ENCODE data around the gene RB1. TPM values are rescaled to one million over a fixed set of nuclear protein-coding genes. Genes with fewer than 3 reads are reported as not detected.

The RB1 gene
- total and polyA plus RNA-seq, 2 experiments from 2014 or later = 19.5 to 22.3 TPM

DNA sequence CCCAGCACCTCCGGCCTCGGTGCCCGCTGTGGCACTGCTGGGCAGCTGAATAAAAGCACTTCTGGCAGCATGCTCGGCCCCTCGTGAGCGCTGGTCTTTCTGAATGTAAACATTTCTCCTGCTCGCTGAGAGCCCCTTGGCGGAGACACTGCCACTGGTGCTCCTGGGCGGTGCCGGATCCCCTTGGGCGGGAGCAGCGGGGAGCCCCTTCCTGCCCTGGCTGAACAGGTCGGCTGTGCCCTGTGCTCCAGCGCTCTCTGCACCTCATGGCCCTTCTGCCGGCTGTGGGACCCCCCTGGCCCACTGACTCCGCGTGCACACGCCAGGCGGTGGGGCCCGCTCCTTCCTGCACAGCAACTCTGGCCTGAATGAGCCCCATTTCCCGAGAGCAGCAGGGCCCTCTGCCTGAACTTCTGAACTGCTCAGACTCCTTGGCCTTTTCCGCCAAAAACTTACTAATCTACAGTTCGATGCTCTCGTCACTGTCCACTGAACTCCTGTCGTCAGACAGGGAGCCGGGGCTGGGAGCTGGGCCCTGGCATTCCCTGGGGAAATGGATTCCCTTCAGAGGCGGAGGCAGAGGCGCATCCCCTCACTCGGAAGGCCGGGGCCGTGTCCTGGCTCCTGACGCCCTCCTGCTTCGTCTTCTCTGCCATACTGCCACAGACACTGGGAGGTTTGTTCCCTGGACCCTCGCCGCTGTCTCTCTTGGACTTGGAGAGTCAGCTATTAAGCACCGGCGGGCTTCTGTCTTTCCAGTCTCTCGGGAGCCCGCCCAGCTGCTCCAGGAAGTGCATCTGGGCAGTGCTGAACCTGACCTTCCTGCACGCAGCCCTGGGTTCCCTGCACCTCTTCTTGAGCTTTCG, 14.2 kb downstream of the RB1 start:
- Histone ChIP-seq H3K36me3 (ENCODE audit: insufficient read depth) (peaks cover 6% of the 10 kb centered on the region; the same call in 1 of the 2 replicates), H3K79me2 (replicated peaks; ENCODE audit: insufficient read depth) (peaks cover 11% of the 10 kb centered on the region; the same call in 1 of the 2 replicates), H3K27me3 (ENCODE audit: insufficient read depth) (no peaks in the 10 kb centered on the region), H3K4me3 (no peak overlapping the region), H3F3A (replicated peaks; ENCODE audit: low read depth) (no peaks in the 10 kb centered on the region), H3K4me1 (ENCODE audit: insufficient read depth) (no peaks in the 10 kb centered on the region), H3K9me2 (ENCODE audit: insufficient read depth) (no peaks in the 10 kb centered on the region), H4K20me1 (replicated peaks; ENCODE audit: insufficient read depth) (0 out of 2 replicates have a peak, but pooled peaks cover 3% of the 10 kb centered on the region), H2AFZ (no peak overlapping the region), H3K4me2 (no peak overlapping the region), H3K27ac (ENCODE audit: low read depth) (no peak overlapping the region)
- DNase-seq (ENCODE audit: low spot score) = no peak
- H3K9me3 Mint-ChIP-seq = peaks cover 27% of the 10 kb centered on the region
- no peak overlapping the region for H3K27ac Mint-ChIP-seq
- H3K4me1 Mint-ChIP-seq = no peaks in the 10 kb centered on the region; the same call in 2 of the 3 replicates
- TF ChIP-seq EZH2phosphoT487 (IDR thresholded peaks at IDR 0.05; ENCODE audit: unreplicated experiment) (no peak), CREB1 (CRISPR knock-in tag; IDR thresholded peaks at IDR 0.05; ENCODE audit: low read depth) (no peak), ZNF114 (CRISPR knock-in tag; IDR thresholded peaks at IDR 0.05) (no peak), POLR2AphosphoS5 (IDR thresholded peaks at IDR 0.05; ENCODE audit: low read depth) (no peak), STAT1 (IDR thresholded peaks at IDR 0.05; ENCODE audit: unreplicated experiment) (no peak)
- TF ChIP-seq, protein P1, sequence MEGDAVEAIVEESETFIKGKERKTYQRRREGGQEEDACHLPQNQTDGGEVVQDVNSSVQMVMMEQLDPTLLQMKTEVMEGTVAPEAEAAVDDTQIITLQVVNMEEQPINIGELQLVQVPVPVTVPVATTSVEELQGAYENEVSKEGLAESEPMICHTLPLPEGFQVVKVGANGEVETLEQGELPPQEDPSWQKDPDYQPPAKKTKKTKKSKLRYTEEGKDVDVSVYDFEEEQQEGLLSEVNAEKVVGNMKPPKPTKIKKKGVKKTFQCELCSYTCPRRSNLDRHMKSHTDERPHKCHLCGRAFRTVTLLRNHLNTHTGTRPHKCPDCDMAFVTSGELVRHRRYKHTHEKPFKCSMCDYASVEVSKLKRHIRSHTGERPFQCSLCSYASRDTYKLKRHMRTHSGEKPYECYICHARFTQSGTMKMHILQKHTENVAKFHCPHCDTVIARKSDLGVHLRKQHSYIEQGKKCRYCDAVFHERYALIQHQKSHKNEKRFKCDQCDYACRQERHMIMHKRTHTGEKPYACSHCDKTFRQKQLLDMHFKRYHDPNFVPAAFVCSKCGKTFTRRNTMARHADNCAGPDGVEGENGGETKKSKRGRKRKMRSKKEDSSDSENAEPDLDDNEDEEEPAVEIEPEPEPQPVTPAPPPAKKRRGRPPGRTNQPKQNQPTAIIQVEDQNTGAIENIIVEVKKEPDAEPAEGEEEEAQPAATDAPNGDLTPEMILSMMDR (conservative IDR thresholded peaks at IDR 0.05; ENCODE audit: low read depth in 2 of 2) = no peak
- TF ChIP-seq, protein P2, sequence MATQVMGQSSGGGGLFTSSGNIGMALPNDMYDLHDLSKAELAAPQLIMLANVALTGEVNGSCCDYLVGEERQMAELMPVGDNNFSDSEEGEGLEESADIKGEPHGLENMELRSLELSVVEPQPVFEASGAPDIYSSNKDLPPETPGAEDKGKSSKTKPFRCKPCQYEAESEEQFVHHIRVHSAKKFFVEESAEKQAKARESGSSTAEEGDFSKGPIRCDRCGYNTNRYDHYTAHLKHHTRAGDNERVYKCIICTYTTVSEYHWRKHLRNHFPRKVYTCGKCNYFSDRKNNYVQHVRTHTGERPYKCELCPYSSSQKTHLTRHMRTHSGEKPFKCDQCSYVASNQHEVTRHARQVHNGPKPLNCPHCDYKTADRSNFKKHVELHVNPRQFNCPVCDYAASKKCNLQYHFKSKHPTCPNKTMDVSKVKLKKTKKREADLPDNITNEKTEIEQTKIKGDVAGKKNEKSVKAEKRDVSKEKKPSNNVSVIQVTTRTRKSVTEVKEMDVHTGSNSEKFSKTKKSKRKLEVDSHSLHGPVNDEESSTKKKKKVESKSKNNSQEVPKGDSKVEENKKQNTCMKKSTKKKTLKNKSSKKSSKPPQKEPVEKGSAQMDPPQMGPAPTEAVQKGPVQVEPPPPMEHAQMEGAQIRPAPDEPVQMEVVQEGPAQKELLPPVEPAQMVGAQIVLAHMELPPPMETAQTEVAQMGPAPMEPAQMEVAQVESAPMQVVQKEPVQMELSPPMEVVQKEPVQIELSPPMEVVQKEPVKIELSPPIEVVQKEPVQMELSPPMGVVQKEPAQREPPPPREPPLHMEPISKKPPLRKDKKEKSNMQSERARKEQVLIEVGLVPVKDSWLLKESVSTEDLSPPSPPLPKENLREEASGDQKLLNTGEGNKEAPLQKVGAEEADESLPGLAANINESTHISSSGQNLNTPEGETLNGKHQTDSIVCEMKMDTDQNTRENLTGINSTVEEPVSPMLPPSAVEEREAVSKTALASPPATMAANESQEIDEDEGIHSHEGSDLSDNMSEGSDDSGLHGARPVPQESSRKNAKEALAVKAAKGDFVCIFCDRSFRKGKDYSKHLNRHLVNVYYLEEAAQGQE (IDR thresholded peaks at IDR 0.05; ENCODE audit: unreplicated experiment) = no peak
- TF ChIP-seq, protein P3, sequence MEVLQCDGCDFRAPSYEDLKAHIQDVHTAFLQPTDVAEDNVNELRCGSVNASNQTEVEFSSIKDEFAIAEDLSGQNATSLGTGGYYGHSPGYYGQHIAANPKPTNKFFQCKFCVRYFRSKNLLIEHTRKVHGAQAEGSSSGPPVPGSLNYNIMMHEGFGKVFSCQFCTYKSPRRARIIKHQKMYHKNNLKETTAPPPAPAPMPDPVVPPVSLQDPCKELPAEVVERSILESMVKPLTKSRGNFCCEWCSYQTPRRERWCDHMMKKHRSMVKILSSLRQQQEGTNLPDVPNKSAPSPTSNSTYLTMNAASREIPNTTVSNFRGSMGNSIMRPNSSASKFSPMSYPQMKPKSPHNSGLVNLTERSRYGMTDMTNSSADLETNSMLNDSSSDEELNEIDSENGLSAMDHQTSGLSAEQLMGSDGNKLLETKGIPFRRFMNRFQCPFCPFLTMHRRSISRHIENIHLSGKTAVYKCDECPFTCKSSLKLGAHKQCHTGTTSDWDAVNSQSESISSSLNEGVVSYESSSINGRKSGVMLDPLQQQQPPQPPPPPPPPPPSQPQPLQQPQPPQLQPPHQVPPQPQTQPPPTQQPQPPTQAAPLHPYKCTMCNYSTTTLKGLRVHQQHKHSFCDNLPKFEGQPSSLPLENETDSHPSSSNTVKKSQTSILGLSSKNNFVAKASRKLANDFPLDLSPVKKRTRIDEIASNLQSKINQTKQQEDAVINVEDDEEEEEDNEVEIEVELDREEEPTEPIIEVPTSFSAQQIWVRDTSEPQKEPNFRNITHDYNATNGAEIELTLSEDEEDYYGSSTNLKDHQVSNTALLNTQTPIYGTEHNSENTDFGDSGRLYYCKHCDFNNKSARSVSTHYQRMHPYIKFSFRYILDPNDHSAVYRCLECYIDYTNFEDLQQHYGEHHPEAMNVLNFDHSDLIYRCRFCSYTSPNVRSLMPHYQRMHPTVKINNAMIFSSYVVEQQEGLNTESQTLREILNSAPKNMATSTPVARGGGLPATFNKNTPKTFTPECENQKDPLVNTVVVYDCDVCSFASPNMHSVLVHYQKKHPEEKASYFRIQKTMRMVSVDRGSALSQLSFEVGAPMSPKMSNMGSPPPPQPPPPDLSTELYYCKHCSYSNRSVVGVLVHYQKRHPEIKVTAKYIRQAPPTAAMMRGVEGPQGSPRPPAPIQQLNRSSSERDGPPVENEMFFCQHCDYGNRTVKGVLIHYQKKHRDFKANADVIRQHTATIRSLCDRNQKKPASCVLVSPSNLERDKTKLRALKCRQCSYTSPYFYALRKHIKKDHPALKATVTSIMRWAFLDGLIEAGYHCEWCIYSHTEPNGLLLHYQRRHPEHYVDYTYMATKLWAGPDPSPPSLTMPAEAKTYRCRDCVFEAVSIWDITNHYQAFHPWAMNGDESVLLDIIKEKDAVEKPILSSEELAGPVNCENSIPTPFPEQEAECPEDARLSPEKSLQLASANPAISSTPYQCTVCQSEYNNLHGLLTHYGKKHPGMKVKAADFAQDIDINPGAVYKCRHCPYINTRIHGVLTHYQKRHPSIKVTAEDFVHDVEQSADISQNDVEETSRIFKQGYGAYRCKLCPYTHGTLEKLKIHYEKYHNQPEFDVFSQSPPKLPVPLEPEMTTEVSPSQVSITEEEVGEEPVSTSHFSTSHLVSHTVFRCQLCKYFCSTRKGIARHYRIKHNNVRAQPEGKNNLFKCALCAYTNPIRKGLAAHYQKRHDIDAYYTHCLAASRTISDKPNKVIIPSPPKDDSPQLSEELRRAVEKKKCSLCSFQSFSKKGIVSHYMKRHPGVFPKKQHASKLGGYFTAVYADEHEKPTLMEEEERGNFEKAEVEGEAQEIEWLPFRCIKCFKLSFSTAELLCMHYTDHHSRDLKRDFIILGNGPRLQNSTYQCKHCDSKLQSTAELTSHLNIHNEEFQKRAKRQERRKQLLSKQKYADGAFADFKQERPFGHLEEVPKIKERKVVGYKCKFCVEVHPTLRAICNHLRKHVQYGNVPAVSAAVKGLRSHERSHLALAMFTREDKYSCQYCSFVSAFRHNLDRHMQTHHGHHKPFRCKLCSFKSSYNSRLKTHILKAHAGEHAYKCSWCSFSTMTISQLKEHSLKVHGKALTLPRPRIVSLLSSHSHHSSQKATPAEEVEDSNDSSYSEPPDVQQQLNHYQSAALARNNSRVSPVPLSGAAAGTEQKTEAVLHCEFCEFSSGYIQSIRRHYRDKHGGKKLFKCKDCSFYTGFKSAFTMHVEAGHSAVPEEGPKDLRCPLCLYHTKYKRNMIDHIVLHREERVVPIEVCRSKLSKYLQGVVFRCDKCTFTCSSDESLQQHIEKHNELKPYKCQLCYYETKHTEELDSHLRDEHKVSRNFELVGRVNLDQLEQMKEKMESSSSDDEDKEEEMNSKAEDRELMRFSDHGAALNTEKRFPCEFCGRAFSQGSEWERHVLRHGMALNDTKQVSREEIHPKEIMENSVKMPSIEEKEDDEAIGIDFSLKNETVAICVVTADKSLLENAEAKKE (CRISPR knock-in tag; IDR thresholded peaks at IDR 0.05) = no peak
- no peak overlapping the region for H3K4me3 Mint-ChIP-seq
- peak; percentile 53 for ATAC-seq
- no peaks in the 10 kb centered on the region for H3K27me3 Mint-ChIP-seq (ENCODE audit: insufficient read depth, low read depth, poor library complexity)
- peaks cover 26% of the 10 kb centered on the region for H3K36me3 Mint-ChIP-seq (ENCODE audit: low read depth)

Data from GM23338 (cell line).